Fibroblast of the aortic adventitia (primary cell): ENCODE measurements around the gene AAK1. TPM values are rescaled to one million over a fixed set of nuclear protein-coding genes. Genes with fewer than 3 reads are reported as not detected.

ENCODE experiments used
- DNase-seq: peaks from one replicate; pipeline ENCODE4 v3.0.0-alpha.2; 2010; ENCODE audit warnings: low read depth
- H3K4me3 ChIP-seq: 2 replicates; pipeline ENCODE4 v1.5.1; 2011; ENCODE audit warnings: low read depth, mild to moderate bottlenecking, control low read depth, low read length, moderate library complexity
- CTCF ChIP-seq: IDR thresholded peaks from 2 replicates; pipeline ENCODE4 v1.5.1; 2011; ENCODE audit warnings: mild to moderate bottlenecking, low read length, control low read depth, inconsistent platforms; ENCODE audit not compliant: insufficient read depth
- total RNA-seq: library from RNA; depleted of rRNA; stranded (reverse); fragments of >200 nt; gene quantifications from 2 replicates; pipeline ENCODE4 v1.2.3, GENCODE V29; 2012; ENCODE audit warnings: low replicate concordance

Gene AAK1
- total RNA-seq, 1 donor: 82.6 TPM

- DNase-seq: no peak
- TF ChIP-seq CTCF: no peak
- H3K4me3 ChIP-seq: no peak overlapping the region
These were observed 147.7 kb downstream of the AAK1 start for GRCh38 chr2:69495861-69496260.

- DNase-seq: no peak
- no peak for TF ChIP-seq CTCF
- H3K4me3 ChIP-seq: no peak overlapping the region
These were observed 148.5 kb downstream of the AAK1 start for GRCh38 chr2:69495008-69495407.

- no peak for TF ChIP-seq CTCF
- DNase-seq: no peak
- no peak overlapping the region for H3K4me3 ChIP-seq
These were observed 149.4 kb downstream of the AAK1 start for GRCh38 chr2:69494126-69494525.

- TF ChIP-seq CTCF: no peak
- DNase-seq: no peak
These were observed 150.3 kb downstream of the AAK1 start for GRCh38 chr2:69493268-69493667.

GRCh38 chr2:69491864-69492263, 151.7 kb downstream of the AAK1 start:
- no peak for TF ChIP-seq CTCF
- DNase-seq: no peak
- H3K4me3 ChIP-seq: no peak overlapping the region

More at GRCh38 chr2:69493268-69493667, 150.3 kb downstream of the AAK1 start:
- H3K4me3 ChIP-seq: no peak overlapping the region

- no peak for TF ChIP-seq CTCF
- DNase-seq: no peak
- H3K4me3 ChIP-seq: no peak overlapping the region
These were observed 153.1 kb downstream of the AAK1 start for GRCh38 chr2:69490486-69490885.

- peak; percentile 61 for DNase-seq
- TF ChIP-seq CTCF: no peak
These were observed 153.7 kb downstream of the AAK1 start for GRCh38 chr2:69489793-69490192.

More at GRCh38 chr2:69489793-69490192, 153.7 kb downstream of the AAK1 start:
- no peak overlapping the region for H3K4me3 ChIP-seq
